Subcutaneous adipose tissue (tissue), 4 donors: ENCODE data around the gene CAPNS1. TPM values are rescaled to one million over a fixed set of nuclear protein-coding genes. Genes with fewer than 3 reads are reported as not detected.

Source experiments
- CTCF ChIP-seq: fragments of 450-650 bp; IDR thresholded peaks from one replicate; pipeline ENCODE4 v1.5.1; 2016; ENCODE audit warnings: low read depth, mild to moderate bottlenecking, control low read depth, antibody characterized with exemption, moderate library complexity
- total RNA-seq, 4 donors: library from RNA; depleted of rRNA; stranded (reverse); fragments of >200 nt; gene quantifications; one replicate each; pipeline ENCODE4 v1.1.0, GENCODE V29; 2016

Gene CAPNS1
- total RNA-seq, 4 donors from 2014 or later: 211 to 331 (median 247) TPM

- TF ChIP-seq CTCF: no peak
Observed at GRCh38 chr19:36136964-36137686, 2.7 kb upstream of the CAPNS1 start.

- TF ChIP-seq CTCF: no peak
Observed at GRCh38 chr19:36139120-36139472, 770 bp upstream of the CAPNS1 start.

- TF ChIP-seq CTCF: no peak
Observed at GRCh38 chr19:36140304-36141038, 605 bp downstream of the CAPNS1 start.

- TF ChIP-seq CTCF: no peak
Observed at GRCh38 chr19:36141039-36141927, 1.4 kb downstream of the CAPNS1 start.

- TF ChIP-seq CTCF: no peak
Observed at GRCh38 chr19:36142046-36142445, 2.2 kb downstream of the CAPNS1 start.

- TF ChIP-seq CTCF: no peak
Observed at GRCh38 chr19:36142496-36142895, 2.6 kb downstream of the CAPNS1 start.

- no peak for TF ChIP-seq CTCF
Observed at GRCh38 chr19:36144624-36145023, 4.8 kb downstream of the CAPNS1 start.
